A673 (cell line): ENCODE results near the gene SUPT6H.

Experiments
- EZH2 ChIP-seq: fragments of 200-600 bp; sonication (generic); IDR thresholded peaks from 2 replicates; pipeline ENCODE4 v1.6.1; 2017; ENCODE audit warnings: borderline replicate concordance, low read depth, mild to moderate bottlenecking, mixed read lengths, antibody characterized with exemption, low read length; ENCODE audit not compliant: poor library complexity, severe bottlenecking
- TF ChIP-seq, protein P1 (sequence below): fragments of 300-800, 200-600 bp; sonication (generic); conservative IDR thresholded peaks from 2 replicates; pipeline ENCODE4 v1.5.1; 2017; ENCODE audit warnings: low read depth, mild to moderate bottlenecking, antibody characterized with exemption, low read length, moderate library complexity, mixed read lengths

DNA sequence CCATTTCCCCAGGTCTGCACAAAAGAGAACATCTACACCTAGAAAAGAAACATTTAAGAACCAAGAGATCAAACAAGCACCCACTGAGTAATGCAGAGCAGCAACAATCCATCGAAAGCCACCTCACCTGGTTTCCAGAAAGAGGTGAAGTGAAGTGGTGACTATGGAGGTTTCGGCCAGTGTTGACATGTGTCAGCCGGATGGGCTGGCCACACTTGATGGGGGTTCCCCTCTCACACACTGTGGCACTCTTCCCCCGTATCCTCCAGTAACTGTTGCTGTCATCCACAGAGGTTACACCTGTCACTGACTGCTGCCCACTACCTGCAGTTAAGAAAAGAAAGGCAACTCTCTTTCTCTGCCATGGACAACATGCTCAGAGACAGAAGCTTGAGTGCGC lies 6.8 kb upstream of the SUPT6H start:
- no peak for TF ChIP-seq EZH2
- TF ChIP-seq, protein P1, sequence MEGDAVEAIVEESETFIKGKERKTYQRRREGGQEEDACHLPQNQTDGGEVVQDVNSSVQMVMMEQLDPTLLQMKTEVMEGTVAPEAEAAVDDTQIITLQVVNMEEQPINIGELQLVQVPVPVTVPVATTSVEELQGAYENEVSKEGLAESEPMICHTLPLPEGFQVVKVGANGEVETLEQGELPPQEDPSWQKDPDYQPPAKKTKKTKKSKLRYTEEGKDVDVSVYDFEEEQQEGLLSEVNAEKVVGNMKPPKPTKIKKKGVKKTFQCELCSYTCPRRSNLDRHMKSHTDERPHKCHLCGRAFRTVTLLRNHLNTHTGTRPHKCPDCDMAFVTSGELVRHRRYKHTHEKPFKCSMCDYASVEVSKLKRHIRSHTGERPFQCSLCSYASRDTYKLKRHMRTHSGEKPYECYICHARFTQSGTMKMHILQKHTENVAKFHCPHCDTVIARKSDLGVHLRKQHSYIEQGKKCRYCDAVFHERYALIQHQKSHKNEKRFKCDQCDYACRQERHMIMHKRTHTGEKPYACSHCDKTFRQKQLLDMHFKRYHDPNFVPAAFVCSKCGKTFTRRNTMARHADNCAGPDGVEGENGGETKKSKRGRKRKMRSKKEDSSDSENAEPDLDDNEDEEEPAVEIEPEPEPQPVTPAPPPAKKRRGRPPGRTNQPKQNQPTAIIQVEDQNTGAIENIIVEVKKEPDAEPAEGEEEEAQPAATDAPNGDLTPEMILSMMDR, result no peak
